SIG-M5 (cell line): Measurements from ENCODE around the gene S100A2.
"Not testable (repeated sequence)": the region's sequence is repeated elsewhere in the genome, so short reads cannot be mapped to it uniquely, and the experiment has no call there.

Experiments
- DNase-seq: peaks from one replicate; lab custom pipeline; 2025; lab: John Stamatoyannopoulos, UW

The S100A2 gene

GRCh38 chr1:153588482-153588881 lies 22.8 kb upstream of the S100A2 start:
- no peak for DNase-seq

- not testable (repeated sequence) for DNase-seq
These were observed 22.4 kb upstream of the S100A2 start for GRCh38 chr1:153588033-153588432.

- no peak for DNase-seq
These were observed 21.7 kb upstream of the S100A2 start for GRCh38 chr1:153587314-153587713.

GRCh38 chr1:153586347-153586746 lies 20.7 kb upstream of the S100A2 start:
- DNase-seq: no peak

GRCh38 chr1:153585006-153585405 lies 19.4 kb upstream of the S100A2 start:
- DNase-seq: no peak

- no peak for DNase-seq
These were observed 18.3 kb upstream of the S100A2 start for GRCh38 chr1:153583976-153584375.

- not testable (repeated sequence) for DNase-seq
These were observed 17.9 kb upstream of the S100A2 start for GRCh38 chr1:153583514-153583913.

GRCh38 chr1:153582836-153583235 lies 17.2 kb upstream of the S100A2 start:
- DNase-seq: not testable (repeated sequence)

GRCh38 chr1:153578936-153579335 lies 13.3 kb upstream of the S100A2 start:
- DNase-seq: no peak

- DNase-seq: no peak
These were observed 12.8 kb upstream of the S100A2 start for GRCh38 chr1:153578490-153578889.

GRCh38 chr1:153577624-153578051 lies 12.0 kb upstream of the S100A2 start:
- no peak for DNase-seq

GRCh38 chr1:153577138-153577537 lies 11.5 kb upstream of the S100A2 start:
- no peak for DNase-seq

- not testable (repeated sequence) for DNase-seq
These were observed 9.9 kb upstream of the S100A2 start for GRCh38 chr1:153575497-153575896.

GRCh38 chr1:153575081-153575491 lies 9.4 kb upstream of the S100A2 start:
- DNase-seq: not testable (repeated sequence)

GRCh38 chr1:153573351-153573750 lies 7.7 kb upstream of the S100A2 start:
- DNase-seq: no peak

GRCh38 chr1:153572569-153573015 lies 6.9 kb upstream of the S100A2 start:
- DNase-seq: no peak

- no peak for DNase-seq
These were observed 6.1 kb upstream of the S100A2 start for GRCh38 chr1:153571706-153572105.

GRCh38 chr1:153570874-153571273 lies 5.2 kb upstream of the S100A2 start:
- no peak for DNase-seq

GRCh38 chr1:153569465-153569864 lies 3.8 kb upstream of the S100A2 start:
- no peak for DNase-seq

GRCh38 chr1:153568367-153569099 lies 2.9 kb upstream of the S100A2 start:
- DNase-seq: no peak

- no peak for DNase-seq
These were observed 2.1 kb upstream of the S100A2 start for GRCh38 chr1:153567621-153568366.

GRCh38 chr1:153566414-153567371 lies 1.0 kb upstream of the S100A2 start:
- DNase-seq: peak; percentile 83
